Liver (tissue), 9 donors: ENCODE measurements around the gene RIT2. TPM values are rescaled to one million over a fixed set of nuclear protein-coding genes. Genes with fewer than 3 reads are reported as not detected.

Source experiments
- DNase-seq: peaks from one replicate; pipeline ENCODE4 v3.0.0-alpha.2; 2017; ENCODE audit warnings: low spot score
- H3K27ac ChIP-seq, 2 donors: one replicate each; pipeline ENCODE4 v1.7.0; 2013; ENCODE audit warnings: inconsistent platforms in 2 of 2, low read length in 2 of 2, control low read depth in 1 of 2, low read depth in 1 of 2, mild to moderate bottlenecking in 1 of 2
- H3K27me3 ChIP-seq, 4 donors: one replicate each; pipeline versions ENCODE4 v1.6.1 to v1.7.0; 2013; ENCODE audit warnings: low read length in 3 of 4, inconsistent platforms in 1 of 4, mild to moderate bottlenecking in 1 of 4, moderate library complexity in 1 of 4; ENCODE audit not compliant: control insufficient read depth in 4 of 4, insufficient read depth in 4 of 4
- H3K36me3 ChIP-seq, 4 donors: one replicate each; pipeline versions ENCODE4 v1.6.1 to v1.7.0; 2013; ENCODE audit warnings: low read length in 3 of 4, mild to moderate bottlenecking in 3 of 4, low read depth in 1 of 4, moderate library complexity in 1 of 4; ENCODE audit not compliant: control insufficient read depth in 4 of 4, insufficient read depth in 3 of 4
- H3K4me1 ChIP-seq, 4 donors: one replicate each; pipeline versions ENCODE4 v1.6.1 to v1.7.0; 2013; ENCODE audit warnings: low read length in 3 of 4, mild to moderate bottlenecking in 3 of 4, moderate library complexity in 1 of 4; ENCODE audit not compliant: control insufficient read depth in 4 of 4, insufficient read depth in 4 of 4
- H3K4me3 ChIP-seq, 3 donors: one replicate each; pipeline versions ENCODE4 v1.6.1 to v1.7.0; 2013; ENCODE audit warnings: low read length in 3 of 3, control low read depth in 1 of 3, low read depth in 1 of 3, mild to moderate bottlenecking in 1 of 3
- H3K9ac ChIP-seq, 2 donors: one replicate each; pipeline ENCODE4 v1.7.0; 2013; ENCODE audit warnings: low read length in 2 of 2, mild to moderate bottlenecking in 2 of 2, moderate library complexity in 2 of 2, control low read depth in 1 of 2, low read depth in 1 of 2
- H3K9me3 ChIP-seq, 4 donors: one replicate each; pipeline versions ENCODE4 v1.6.1 to v1.7.0; 2013; ENCODE audit warnings: low read length in 3 of 4; ENCODE audit not compliant: control insufficient read depth in 4 of 4
- CTCF ChIP-seq: fragments of 150-350 bp; IDR thresholded peaks from 2 replicates; pipeline ENCODE4 v1.5.1; 2017; ENCODE audit warnings: improper control_type of control experiment, low read depth, low read length; ENCODE audit not compliant: missing input control
- EGR1 ChIP-seq, 2 donors: IDR thresholded peaks; 2 replicates each; pipeline ENCODE4 v1.6.1; 2016 to 2018; ENCODE audit warnings: antibody characterized with exemption in 2 of 2, low read depth in 2 of 2
- FOXA2 ChIP-seq: IDR thresholded peaks from 2 replicates; pipeline ENCODE4 v1.6.1; 2016; ENCODE audit warnings: antibody characterized with exemption
- GABPA ChIP-seq, 2 donors: IDR thresholded peaks in 1 of 2; conservative IDR thresholded peaks in 1 of 2; 2 replicates each; pipeline ENCODE4 v1.6.1; 2016; ENCODE audit warnings: antibody characterized with exemption in 2 of 2, mild to moderate bottlenecking in 1 of 2, moderate library complexity in 1 of 2
- HNF4G ChIP-seq: IDR thresholded peaks from 2 replicates; pipeline ENCODE4 v1.6.1; 2016; ENCODE audit warnings: antibody characterized with exemption
- JUND ChIP-seq, 2 donors: IDR thresholded peaks; 2 replicates each; pipeline ENCODE4 v1.6.1; 2016; ENCODE audit warnings: antibody characterized with exemption in 2 of 2
- MAX ChIP-seq: IDR thresholded peaks from 2 replicates; pipeline ENCODE4 v1.6.1; 2016; ENCODE audit warnings: antibody characterized with exemption
- RAD21 ChIP-seq, 2 donors: IDR thresholded peaks; 2 replicates each; pipeline ENCODE4 v1.6.1; 2016; ENCODE audit warnings: antibody characterized with exemption in 2 of 2, mild to moderate bottlenecking in 2 of 2
- REST ChIP-seq: IDR thresholded peaks from 2 replicates; pipeline ENCODE4 v1.6.1; 2016; ENCODE audit warnings: antibody characterized with exemption, mild to moderate bottlenecking
- SP1 ChIP-seq: IDR thresholded peaks from 2 replicates; pipeline ENCODE4 v1.6.1; 2018; ENCODE audit warnings: antibody characterized with exemption, mild to moderate bottlenecking
- TAF1 ChIP-seq: conservative IDR thresholded peaks from 2 replicates; pipeline ENCODE4 v1.6.1; 2016; ENCODE audit warnings: antibody characterized with exemption, mild to moderate bottlenecking
- YY1 ChIP-seq: IDR thresholded peaks from 2 replicates; pipeline ENCODE4 v1.6.1; 2016; ENCODE audit warnings: antibody characterized with exemption, mild to moderate bottlenecking
- ZBTB33 ChIP-seq: IDR thresholded peaks from 2 replicates; pipeline ENCODE4 v1.6.1; 2016; ENCODE audit warnings: antibody characterized with exemption
- WGBS: extraction: QIAGEN DNeasy Blood & Tissue Kit; methylation state at CpG from one replicate; pipeline ENCODE4 v1.1.7; 2013; 5-methylcytosine and 5-hydroxymethylcytosine counted together
- polyA plus RNA-seq, 2 donors: library from polyadenylated mRNA; stranded (reverse) in 1 of 2; unstranded in 1 of 2; fragments of 200-250 nt in 1 of 2; fragments of >200 nt in 1 of 2; fragmentation: Nextera tagmentation in 1 of 2; extraction: Ambion mirVana in 1 of 2; gene quantifications; one replicate each; pipeline versions ENCODE4 v1.2.1 to v1.2.3, GENCODE V29; 2013 to 2015
- total RNA-seq, 2 donors: library from RNA; depleted of rRNA; stranded (reverse); fragments of >200 nt; gene quantifications; one replicate each; pipeline ENCODE4 v1.2.3, GENCODE V29; 2014
- donor health status: healthy.
- donor health status: healthy.
- donor health status: healthy.
- donor health status: healthy.
- donor health status: healthy.

Gene RIT2
- total and polyA plus RNA-seq, 4 donors = not detected

GRCh38 chr18:43113220-43113895, 2.1 kb downstream of the RIT2 start:
- Histone ChIP-seq H3K36me3 (no peaks in the 10 kb centered on the region), H3K27me3 (no peaks in the 10 kb centered on the region), H3K9ac (no peak overlapping the region), H3K4me1 (no peaks in the 10 kb centered on the region), H3K4me3 (no peak overlapping the region), H3K27ac (no peak overlapping the region), H3K9me3 (no peaks in the 10 kb centered on the region)
- WGBS = 66% methylated on average over 2 of the region's 2 CpGs
- DNase-seq = no peak
- no peak for TF ChIP-seq JUND (IDR thresholded peaks at IDR 0.05)
- no peak for TF ChIP-seq TAF1
- TF ChIP-seq YY1 = no peak
- no peak for TF ChIP-seq ZBTB33

GRCh38 chr18:43108882-43109281, 6.6 kb downstream of the RIT2 start:
- no peak for DNase-seq
- no peaks in the 10 kb centered on the region for H3K27me3 ChIP-seq
- TF ChIP-seq GABPA (IDR thresholded peaks at IDR 0.05 in 1 of 2, conservative IDR thresholded peaks at IDR 0.05 in 1 of 2) (no peak), EGR1 (IDR thresholded peaks at IDR 0.05; ENCODE audit: low read depth in 2 of 2) (no peak)
- H3K9me3 ChIP-seq = no peaks in the 10 kb centered on the region
- H3K36me3 ChIP-seq = no peaks in the 10 kb centered on the region
- H3K4me3 ChIP-seq = no peak overlapping the region
- WGBS = 53% methylated on average over 4 of the region's 4 CpGs
- H3K9ac ChIP-seq = no peak overlapping the region
- no peak overlapping the region for H3K27ac ChIP-seq
- no peaks in the 10 kb centered on the region for H3K4me1 ChIP-seq

- H3K36me3 ChIP-seq = no peaks in the 10 kb centered on the region
- H3K4me3 ChIP-seq = no peak overlapping the region
- H3K9ac ChIP-seq = no peak overlapping the region
- no peak for DNase-seq
- H3K9me3 ChIP-seq = no peaks in the 10 kb centered on the region
- no peaks in the 10 kb centered on the region for H3K27me3 ChIP-seq
- 82% methylated on average over 4 of the region's 4 CpGs for WGBS
- no peak overlapping the region for H3K27ac ChIP-seq
- TF ChIP-seq JUND (IDR thresholded peaks at IDR 0.05) (no peak), FOXA2 (no peak)
- no peaks in the 10 kb centered on the region for H3K4me1 ChIP-seq
These were observed 7.0 kb downstream of the RIT2 start for GRCh38 chr18:43108469-43108868.

- H3K9ac ChIP-seq = no peak overlapping the region
- no peak overlapping the region for H3K27ac ChIP-seq
- no peak overlapping the region for H3K4me3 ChIP-seq
- no peaks in the 10 kb centered on the region for H3K9me3 ChIP-seq
- 77% methylated on average over 2 of the region's 2 CpGs for WGBS
- H3K27me3 ChIP-seq = no peaks in the 10 kb centered on the region
- no peak for DNase-seq
- no peaks in the 10 kb centered on the region for H3K36me3 ChIP-seq
- no peaks in the 10 kb centered on the region for H3K4me1 ChIP-seq
- TF ChIP-seq FOXA2 = no peak
- no peak for TF ChIP-seq REST
- no peak for TF ChIP-seq TAF1
- TF ChIP-seq CTCF = no peak
- TF ChIP-seq SP1 = no peak
- TF ChIP-seq RAD21 (IDR thresholded peaks at IDR 0.05) = no peak
- TF ChIP-seq EGR1 (IDR thresholded peaks at IDR 0.05; ENCODE audit: low read depth in 2 of 2) = no peak
- no peak for TF ChIP-seq HNF4G
- TF ChIP-seq JUND (IDR thresholded peaks at IDR 0.05) = no peak
- TF ChIP-seq YY1 = no peak
- TF ChIP-seq MAX = no peak
These were observed 21.8 kb downstream of the RIT2 start for GRCh38 chr18:43093646-43094045.
